SK-N-MC (cell line): ENCODE results near the gene SESN2.

Source experiments
- EZH2 ChIP-seq: fragments of 200-600 bp; sonication (generic); IDR thresholded peaks from one replicate; pipeline ENCODE4 v1.6.1; 2017; ENCODE audit warnings: antibody characterized with exemption
- FOXP2 ChIP-seq: optimal IDR thresholded peaks from 2 replicates; pipeline ENCODE3; 2011; ENCODE audit warnings: mild to moderate bottlenecking, moderate library complexity; ENCODE audit not compliant: insufficient read depth; ENCODE audit errors: extremely low read length, control extremely low read depth
- POLR2AphosphoS5 ChIP-seq: IDR thresholded peaks from 2 replicates; pipeline ENCODE4 v1.6.1; 2012; ENCODE audit warnings: mild to moderate bottlenecking, low read depth, low read length, borderline replicate concordance

- no peak for TF ChIP-seq EZH2
- TF ChIP-seq POLR2AphosphoS5 = no peak
- no peak for TF ChIP-seq FOXP2
Measured at GRCh38 chr1:28239004-28239403, 20.3 kb upstream of the SESN2 start.
